DMS153 (cell line): Measurements from ENCODE around the gene DNAJC30.

Experiments used
- DNase-seq: peaks from one replicate; lab custom pipeline; 2025; lab: John Stamatoyannopoulos, UW

Gene DNAJC30

DNA sequence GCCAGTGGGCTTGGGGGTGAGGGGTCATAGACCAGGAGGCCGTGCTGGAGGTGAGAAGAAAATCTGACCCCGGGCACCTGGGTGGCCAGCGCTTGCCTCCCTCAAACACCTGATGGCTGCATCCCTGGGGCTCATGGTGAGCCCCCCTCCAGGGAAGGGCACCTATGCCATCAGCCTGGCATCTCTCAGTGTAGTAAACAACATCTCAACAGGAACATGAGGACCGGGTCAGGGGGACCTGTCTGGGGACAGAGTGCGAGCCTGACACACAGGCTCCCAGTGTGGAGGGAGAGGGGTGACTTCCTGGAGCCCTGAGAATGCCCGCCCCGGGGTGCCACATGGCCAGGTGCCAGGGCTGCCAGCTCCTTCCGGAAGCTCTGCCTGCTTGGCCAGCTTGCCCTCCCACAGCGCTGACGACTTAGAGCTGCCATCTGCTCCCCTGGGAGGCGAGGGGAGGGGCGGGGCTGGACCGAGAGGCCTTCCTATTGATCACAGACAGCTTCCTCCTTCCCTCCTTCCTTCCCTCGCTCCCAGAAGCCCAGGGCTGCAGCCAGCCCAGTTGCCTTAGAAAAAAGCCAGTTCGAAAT, 23.9 kb upstream of the DNAJC30 start:
- peak; percentile 92 for DNase-seq

DNA sequence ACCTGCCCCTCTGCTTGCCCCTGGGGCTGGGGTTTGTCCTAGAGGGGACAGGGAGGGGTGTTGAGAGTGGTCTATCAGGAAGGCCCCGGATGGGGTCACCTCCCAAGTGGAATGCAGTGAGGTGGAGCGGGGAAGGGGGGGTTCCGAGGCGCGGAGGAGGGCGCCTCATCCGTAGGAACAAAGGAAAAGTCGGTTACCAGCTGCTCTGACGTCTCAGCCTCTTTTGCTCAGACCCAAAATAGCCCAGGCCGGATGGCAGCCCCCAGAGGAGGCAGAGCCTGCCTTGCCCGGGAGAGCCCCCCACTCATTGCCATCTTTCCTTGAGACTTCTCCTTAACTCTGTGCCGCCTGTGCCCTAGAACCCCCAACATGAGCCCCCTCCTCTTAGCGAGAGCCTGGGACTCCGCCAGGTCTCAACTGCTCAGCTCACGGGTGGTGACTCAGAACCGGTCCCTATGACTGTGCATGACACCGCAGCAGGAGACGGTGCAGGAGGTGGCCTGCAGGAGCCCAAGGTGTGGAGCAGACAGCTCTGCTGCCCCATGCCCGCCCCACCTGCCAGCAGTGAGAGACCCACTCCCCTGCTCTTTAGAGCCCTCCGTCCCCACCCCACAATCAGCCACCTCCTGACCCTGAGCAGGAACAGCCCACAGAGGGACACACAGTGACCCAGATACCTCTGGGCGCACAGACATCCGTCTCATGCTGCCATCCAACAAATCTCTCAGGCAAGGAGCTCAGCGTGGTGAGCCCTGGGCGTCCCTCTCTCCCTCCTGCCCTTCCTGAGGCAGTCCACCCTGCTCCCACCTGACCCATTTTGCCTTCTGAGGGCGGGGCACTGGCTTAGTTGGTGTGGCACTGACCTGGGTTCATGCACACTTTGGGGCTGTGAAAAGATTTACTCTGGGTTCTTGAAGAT, 23.1 kb upstream of the DNAJC30 start:
- no peak for DNase-seq

DNA sequence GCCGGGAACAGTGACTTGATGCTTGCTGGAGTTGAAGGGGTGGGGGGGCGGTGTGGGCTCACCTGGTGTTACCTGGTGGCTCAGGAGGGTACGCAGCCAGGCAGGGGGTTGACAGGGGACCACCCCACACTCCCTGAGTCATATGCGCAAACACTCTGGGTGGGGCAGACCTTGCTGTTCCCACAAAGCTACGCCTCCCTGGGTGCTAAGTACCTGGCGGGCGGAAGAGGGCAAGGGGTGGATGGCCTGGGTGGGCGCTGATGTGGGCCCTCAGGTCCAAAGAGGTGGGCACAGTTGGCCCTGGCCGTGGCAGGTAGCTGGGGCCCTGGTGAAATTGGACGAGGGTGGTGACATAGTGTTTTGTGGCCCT, 22.3 kb upstream of the DNAJC30 start:
- no peak for DNase-seq

DNA sequence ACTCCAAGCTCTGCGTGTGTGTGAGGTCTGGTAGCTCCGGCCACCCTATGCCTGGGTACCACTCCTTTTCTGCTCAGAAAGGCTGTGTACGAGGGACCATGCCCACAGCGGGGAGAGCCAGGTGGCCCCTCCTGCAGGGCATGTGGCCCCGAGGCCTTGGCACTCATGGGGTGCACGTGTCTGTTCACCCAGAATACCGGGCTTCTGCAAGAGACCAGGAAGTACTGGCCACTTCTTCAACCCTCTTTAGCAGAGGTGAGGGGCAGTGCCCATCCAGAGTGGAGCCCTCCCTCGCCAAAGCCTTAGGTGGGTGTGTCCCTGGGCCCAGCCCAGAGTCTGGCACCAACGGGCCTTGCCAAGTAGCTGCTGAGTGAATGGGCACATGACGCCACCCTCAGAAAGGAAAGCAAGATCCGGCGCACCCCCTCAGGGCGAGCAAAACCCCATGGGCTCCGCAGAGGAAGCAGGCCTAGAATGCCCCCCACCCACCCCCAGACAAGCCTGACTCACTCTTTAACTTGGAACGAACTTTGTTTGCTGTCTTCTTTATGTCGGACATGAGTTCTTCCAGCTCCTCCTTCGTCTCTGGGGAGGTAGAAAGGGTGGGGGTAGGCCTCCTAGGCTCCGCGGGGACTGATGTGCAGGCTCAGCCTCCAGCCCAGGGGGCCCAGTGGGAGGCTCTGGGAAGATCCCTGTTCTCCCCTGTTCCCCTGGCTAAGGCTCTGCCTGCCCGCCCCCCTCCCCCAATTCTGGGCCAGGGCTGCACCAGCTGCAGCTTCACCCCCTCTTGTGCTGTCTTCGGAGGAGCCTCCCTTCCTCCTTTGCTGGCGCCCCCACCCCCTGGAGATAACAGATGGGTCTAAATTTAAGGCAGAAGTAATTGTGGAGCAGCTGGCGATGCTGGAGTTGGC, 21.6 kb upstream of the DNAJC30 start:
- no peak for DNase-seq

DNA sequence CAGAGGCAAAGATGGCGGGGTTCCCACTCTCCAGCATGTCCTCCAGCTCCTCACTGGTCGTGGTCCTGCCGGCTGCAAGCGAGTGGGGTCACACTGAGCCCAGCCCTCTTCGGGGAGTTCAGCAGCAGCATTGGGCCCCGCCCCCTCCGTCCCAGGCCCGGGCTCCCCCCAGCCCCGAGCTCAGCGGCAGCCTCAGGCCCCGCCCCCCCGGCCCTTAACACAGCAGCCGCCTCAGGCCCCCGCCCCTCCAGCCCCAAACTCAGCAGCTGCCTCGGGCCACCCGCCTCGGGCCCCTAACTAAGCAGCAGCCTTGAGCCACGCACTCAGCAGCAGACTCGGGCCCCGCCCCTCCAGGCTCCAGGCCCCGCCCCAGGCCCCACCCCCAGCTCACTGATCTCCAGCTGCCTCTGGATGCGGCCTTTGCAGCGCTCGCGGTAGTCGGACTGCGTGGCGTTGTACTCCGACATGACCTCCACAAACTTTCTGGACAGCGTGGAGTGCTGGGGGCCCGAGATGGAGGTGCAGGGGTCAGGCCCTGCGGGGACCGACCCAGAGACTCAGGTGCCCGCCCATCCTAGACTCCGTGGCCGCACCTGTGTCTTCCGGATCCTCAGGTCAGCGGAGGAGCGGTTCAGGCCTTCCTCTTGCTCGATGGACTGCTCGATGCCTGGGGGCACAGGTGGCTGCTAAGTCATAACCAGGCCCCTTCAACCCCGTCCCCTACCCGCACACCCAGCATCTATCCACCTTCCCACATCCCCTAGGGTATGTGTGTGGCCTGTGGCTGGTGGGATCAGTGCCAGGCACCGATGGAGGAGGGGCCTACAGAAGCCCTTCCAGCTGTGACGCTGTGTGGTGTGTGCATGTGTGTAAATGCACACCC, 20.7 kb upstream of the DNAJC30 start:
- no peak for DNase-seq

DNA sequence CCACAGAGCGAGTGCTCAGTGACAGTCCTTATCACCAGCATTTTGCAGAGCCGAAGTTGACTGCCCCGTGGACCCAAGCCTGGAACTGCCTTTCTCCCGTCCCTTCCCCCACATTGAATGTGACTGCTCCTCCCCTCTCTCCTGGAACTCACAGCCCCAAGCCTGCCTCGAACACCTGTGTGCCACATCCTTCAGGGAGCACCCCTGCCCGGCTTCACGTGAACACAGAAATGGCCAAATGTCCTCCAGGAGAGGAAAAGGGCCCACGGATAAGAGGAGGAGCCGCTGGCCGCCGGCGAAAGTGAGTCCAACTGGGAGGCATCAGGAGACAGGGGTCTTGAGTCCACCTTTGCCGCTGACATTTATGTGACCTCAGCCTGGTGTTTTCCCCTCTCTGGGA, 20.0 kb upstream of the DNAJC30 start:
- no peak for DNase-seq

DNA sequence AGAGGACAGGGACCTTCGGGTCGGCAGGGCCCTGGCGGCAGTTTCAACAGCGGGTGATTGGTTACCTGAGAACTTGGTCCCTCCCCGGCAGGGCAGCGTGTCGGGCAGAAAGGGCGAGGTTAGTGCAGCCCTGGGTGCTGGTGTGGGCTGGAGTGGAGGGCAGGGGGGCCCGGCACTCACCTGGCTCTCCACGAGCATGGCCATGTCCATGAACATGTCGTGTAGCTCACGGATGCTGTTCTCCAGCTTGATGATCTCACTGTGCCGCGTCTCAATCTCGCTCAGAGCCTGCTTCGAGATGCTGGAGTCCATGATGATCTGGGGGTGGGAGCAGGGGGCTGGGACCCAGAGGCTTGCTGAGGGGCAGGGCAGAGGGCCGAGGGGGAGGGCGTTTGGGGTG, 19.4 kb upstream of the DNAJC30 start:
- DNase-seq: no peak

DNA sequence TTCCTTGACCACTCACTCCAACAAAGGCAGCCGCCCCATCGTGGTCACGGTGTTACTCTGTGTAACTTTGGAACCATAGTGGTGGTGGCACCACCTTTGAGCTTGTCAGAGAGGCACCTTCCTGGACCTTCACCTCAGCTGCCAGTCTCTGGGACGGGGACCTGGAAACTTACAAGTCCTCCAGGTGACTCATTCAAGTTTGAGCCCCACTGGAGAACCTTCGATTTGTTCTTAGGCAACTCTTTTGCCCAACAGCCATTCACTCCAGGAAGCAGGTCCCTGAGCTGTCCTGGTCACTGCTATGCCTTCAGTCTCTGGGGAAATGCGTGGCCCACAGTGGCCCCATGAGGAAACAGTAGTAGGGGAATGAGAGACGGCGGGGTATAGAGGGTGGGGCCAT, 19.0 kb upstream of the DNAJC30 start:
- DNase-seq: no peak

DNA sequence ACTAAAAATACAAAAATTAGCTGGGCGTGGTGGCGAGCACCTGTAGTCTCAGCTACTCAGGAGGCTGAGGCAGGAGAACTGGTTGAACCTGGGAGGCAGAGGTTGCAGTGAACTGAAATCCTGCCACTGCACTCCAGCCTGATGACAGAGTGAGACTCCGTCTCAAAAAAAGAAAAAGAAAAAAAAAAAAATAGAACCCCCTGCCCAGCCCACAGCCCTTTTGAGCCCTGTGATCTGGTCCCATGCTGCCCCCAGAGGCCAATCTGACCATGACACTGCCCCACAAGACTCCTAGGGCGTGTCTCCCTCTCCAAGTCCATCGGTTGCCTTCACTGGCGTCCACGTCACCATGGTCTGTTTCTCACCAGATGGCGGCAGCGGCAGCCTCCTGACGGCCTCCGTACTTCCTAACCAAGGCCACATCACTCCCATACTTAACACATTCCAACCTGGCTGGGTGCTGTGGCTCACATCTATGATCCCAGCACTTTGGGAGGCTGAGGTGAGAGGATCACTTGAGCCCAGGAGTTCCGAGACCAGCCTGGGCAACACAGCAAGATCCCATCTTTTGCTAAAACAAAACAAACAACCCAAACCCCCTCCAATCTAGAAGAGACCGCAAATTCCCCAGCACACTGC, 18.2 kb upstream of the DNAJC30 start:
- DNase-seq: no peak

DNA sequence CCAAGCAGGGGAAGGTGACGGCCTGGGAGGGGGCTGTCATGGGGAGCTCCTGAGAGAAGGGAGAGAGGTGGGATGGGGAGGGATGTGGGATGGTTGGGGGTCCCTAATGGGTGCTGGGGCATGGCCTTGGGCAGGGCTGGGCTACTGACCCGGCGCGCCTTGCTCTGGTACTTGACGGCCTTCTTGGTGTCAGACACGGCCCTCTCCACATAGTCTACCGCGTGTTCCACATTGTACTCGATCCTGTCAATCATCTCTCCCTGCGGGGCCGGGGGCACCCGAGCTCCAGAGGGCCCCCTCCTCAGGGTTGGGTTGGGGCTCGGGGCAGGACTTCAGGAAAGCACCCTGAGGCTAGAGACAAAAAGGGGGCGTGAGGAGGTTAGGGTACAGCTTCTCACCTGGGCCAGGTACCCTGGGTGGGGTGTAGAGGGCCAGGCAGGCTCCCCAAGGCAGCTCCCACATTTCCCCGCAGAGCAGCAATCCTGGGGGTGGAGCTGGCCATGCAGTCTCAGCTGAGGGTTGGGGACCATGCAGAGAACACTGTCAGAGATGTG, 17.4 kb upstream of the DNAJC30 start:
- no peak for DNase-seq

DNA sequence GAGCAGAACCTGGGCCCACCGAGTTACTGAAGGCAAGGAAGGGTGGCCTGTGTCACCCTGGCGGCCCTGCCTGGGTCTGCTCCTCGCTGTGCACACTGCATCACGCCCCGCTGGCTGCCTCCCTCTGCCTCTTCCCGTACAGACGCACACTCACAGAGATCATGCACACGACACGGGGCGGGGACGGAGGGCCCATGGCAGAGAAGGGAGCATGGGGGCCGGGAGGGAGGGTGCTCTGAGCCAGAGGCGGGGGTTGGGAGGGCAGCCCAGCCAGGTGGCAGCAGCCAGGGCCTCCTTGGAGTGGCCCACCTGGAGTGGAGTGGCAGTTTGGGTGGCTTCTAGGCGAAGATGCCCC, 16.8 kb upstream of the DNAJC30 start:
- no peak for DNase-seq

DNA sequence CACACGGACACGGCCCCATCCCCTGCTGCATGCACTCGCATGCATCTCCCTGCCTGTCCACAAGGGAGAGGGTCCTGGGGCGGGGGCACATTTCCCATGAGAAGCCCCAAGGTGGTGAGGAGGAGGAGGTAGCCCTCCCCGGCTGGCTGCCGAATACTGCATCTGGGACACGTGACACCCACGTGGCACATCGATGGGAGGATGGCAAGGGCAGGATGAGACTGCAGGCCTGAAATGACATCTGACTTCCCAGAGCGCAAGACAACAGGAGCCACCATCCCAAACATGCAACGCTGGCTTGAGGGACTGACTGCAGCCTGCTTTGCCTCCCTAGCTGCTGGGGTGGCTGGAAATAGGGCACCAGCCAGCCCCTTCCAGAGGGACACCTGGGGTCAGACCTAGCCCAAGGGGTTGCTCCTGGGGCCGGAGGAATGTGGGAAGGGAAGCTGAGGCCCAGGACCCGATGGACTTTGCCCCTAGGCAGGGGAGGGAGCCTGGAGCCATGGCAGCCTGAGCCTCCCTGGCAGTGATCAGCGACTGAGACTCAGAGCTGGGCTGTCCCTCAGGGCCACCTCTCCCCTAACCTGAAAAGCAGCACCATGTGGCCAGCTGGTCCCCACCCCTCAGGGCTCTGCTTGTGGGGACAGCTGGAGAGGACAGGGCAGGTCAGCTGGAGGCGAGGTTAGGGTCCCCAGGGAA, 16.3 kb upstream of the DNAJC30 start:
- no peak for DNase-seq

DNA sequence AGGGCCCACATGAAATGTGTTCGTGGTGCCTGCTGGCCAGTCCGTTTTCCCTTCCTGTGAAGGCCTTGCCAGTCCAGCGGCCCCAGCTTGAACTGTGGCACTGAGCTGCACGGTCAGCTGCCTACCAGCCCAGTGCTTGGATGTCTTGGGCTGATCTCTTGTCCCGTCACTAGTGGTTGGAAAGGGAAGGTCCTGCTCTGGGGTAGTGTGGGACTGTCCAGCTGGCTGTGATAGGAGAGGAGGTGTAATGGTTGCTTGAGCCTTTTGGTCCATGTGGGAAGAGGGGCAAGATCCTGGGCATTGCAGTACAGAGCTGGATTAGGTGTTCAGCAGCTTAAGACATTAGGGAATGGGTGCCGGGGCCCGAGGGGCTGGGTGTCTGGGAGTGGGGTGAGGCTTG, 15.2 kb upstream of the DNAJC30 start:
- DNase-seq: no peak

DNA sequence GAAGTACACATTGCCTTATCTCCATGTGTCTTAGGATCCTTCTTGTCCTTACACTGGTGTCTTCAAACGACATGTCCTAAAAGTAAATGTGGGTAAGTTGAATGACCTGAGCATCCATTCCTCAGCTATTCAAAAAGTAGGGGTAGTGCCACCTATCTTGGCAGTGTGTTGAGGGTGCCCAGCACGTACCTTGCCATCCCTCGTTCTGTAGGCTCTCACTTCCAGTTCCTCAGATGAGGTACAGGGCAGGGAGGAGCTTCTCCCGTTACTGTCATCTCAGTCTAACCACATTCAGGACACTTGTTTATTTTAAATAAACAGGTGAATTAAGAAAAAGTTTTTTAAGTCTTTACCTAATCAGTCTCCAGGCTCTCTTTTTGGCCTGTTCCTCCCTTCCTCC, 13.1 kb upstream of the DNAJC30 start:
- DNase-seq: no peak

DNA sequence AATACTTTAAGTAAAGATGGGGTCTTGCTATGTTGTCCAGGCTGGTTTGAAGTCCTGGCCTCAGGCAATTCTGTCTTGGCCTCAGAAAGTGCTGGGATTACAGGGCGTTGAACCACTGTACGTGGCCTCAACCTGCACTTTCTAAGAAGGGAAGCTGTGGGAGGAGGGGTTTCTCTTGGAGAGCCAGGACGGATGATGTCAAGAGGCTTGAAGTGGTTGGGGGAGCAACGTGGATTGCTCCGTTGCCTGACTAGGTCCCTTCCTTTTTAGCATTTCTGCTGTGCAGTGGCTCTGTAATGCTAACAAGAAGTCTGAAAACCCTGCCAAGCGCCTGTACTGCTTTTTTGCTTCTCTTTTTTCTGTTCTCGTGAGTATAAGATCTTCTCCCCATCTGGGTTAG, 7.4 kb upstream of the DNAJC30 start:
- DNase-seq: no peak

DNA sequence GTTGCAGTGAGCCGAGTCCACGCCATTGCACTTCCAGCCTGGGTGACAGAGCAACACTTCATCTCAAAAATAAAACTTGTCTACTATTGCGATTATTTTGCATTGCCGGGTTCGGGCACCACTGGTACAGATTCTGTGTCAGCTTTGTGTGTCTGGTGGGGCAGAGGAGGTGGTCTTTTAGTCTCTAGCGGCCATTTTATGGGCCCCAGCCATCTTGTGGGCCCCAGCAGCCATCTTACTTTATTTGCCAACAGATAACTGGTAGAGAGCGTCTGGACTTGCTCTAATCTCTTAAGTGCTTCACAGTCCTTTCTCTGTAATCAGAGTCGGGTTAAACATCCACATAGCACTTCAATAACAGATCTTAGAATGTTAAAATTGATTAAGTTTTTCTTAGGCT, 5.0 kb upstream of the DNAJC30 start:
- no peak for DNase-seq

DNA sequence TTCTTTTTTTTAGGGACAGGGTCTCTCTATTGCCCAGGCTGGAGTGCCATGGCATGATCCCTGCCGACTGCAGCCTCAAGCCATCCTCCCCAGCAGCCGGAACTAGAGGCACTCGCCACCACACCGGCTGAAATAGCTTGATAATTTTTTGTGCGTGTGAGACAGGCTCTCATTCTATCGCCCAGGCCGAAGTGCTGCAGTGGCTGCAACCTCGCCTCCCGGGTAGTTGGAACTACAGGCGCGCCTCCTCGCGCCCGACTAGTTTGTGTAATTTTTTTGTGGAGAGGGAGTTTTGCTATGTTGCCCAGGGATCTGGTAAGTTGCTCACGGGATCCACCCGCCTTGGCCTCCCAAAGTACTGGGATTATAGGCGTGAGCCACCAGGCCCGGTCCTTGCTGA, 2.1 kb upstream of the DNAJC30 start:
- DNase-seq: no peak

DNA sequence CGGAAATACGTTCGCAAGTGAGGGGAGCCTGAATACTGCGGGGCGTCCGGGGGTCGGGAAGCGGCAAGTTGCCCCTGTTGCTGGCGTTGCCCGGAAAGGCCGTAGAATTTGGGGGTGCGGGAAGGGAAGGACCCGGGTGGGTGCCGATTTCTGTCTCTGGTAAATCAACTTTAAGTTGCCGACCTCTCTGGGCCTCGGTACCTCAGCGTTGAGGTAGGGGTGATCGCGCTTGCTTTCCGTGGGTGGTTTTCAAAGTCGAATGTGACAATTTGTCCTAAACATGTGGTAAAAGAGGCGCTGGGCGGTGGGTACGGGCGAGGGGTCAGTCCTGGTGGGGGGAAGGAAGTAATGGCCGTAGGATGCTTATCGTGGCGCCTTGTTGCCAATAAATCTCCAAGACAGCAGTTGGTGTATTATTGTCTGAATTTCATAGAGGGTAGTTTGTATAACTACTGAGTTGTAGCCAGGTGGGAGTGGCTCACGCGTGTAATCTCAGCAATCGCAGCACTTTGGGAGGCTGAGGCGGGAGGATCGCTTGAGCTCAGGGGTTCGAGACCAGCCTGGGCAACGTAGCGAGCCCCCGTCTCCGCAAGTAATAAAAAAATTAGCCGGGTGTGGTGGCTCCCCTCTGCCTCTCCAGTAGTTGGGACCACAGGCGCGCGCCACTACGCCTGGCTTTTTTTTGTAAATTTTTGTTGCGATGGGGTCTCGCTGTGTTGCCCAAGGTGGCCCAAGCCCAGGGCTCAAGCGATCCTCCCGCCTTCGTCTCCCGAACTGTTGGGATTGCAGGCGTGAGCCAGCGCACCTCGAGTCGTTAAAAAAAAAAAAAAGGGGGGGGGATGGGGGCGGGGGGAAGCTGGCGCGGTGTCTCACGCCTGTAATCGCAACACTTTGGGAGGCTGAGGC, 788 bp upstream of the DNAJC30 start:
- no peak for DNase-seq

DNA sequence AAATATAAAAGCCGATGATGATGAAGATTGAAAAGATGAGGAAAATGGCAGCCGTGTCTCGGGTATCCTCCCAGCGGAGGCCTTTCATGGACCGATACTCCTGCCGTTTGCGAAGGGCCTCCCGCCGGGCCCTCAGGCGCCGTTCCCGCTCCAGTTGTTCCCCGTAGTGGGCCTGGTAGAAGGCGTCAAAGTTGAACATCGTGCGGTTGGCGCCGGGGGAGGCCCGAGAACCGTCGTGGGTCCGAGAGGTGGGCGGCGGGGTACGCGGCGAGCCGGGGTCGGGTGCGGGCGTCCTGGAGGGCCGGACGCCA, 553 bp downstream of the DNAJC30 start:
- no peak for DNase-seq

DNA sequence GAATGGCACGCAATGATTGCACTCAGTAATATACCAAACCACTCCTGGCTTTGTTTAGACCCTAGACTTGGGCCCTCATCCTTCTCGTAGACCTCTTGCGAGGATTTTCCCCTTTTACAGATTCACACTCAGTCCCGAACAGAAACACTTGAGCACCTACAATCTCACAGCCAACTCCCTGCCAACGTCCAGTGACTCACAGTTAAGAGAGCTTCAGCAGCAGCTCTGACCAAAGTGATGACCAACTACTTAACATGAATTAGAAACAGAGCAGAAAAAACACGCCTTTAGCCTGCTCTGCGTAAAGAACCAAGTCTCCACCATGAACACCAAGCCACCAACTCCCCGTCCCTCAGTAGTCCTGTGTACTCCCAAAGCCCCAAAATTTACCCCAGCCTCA, 2.2 kb downstream of the DNAJC30 start:
- DNase-seq: no peak
